Endothelial cell of umbilical vein (primary cell): ENCODE measurements around the gene SP2. TPM values are rescaled to one million over a fixed set of nuclear protein-coding genes. Genes with fewer than 3 reads are reported as not detected.

Experiments
- BruUV-seq: library from RNA; stranded (reverse); fragments of 400-500 nt; replicated peaks from 2 replicates; lab custom pipeline; 2021; lab: Mats Ljungman, UMichigan
- CTCF ChIA-PET: fragments of 300-600, 350-600 bp; sonication (Branson Sonifier 250); formaldehyde crosslinking; loops from one replicate; lab custom pipeline; 2021; ENCODE audit warnings: antibody characterized with exemption, inconsistent platforms; lab: Charles Lee
- POLR2A ChIA-PET: fragments of 300-600, 350-600 bp; sonication (Branson Sonifier 250); formaldehyde crosslinking; loops from one replicate; lab custom pipeline; 2021; ENCODE audit warnings: antibody characterized with exemption, inconsistent platforms; lab: Charles Lee
- DNase-seq: peaks from one replicate; pipeline ENCODE4 v3.0.0-alpha.2; 2011; ENCODE audit warnings: low read depth, low spot score
- FAIRE-seq: peaks from 2 replicates; lab custom pipeline; 2011; peaks lifted over from hg19 to GRCh38; lab: Jason Lieb, UNC
- H2AFZ ChIP-seq: 2 replicates; pipeline ENCODE4 v1.6.0; 2012; ENCODE audit warnings: low read depth, low read length, control low read depth, inconsistent platforms
- H3K27ac ChIP-seq: 2 replicates; pipeline ENCODE4 v1.5.1; 2011; ENCODE audit warnings: low read depth, mild to moderate bottlenecking, control low read depth, low read length, moderate library complexity; ENCODE audit not compliant: insufficient read depth
- H3K27me3 ChIP-seq, 2 experiments: 2 replicates each; pipeline versions ENCODE4 v1.6.0 to v1.6.1; 2011; ENCODE audit warnings: low read length in 2 of 2, mixed read lengths in 1 of 2; ENCODE audit not compliant: control insufficient read depth in 2 of 2, insufficient read depth in 2 of 2
- H3K36me3 ChIP-seq, 2 experiments: 2 replicates in 1 of 2; 3 replicates in 1 of 2; pipeline ENCODE4 v1.5.1; 2011; ENCODE audit warnings: low read length in 2 of 2, mild to moderate bottlenecking in 1 of 2, moderate library complexity in 1 of 2; ENCODE audit not compliant: control insufficient read depth in 2 of 2, insufficient read depth in 2 of 2; ENCODE audit errors: extremely low read depth in 1 of 2
- H3K4me1 ChIP-seq: 3 replicates; pipeline ENCODE4 v1.5.1; 2011; ENCODE audit warnings: mild to moderate bottlenecking, low read length; ENCODE audit not compliant: control insufficient read depth, insufficient read depth; ENCODE audit errors: extremely low read depth
- H3K4me2 ChIP-seq: 2 replicates; pipeline ENCODE4 v1.6.1; 2011; ENCODE audit warnings: low read length, control low read depth, mixed read lengths; ENCODE audit not compliant: insufficient read depth
- H3K4me3 ChIP-seq, 3 experiments: fragments of 200-600 bp in 1 of 3; sonication (generic), shearing (Covaris generic) in 1 of 3; replicated peaks in 1 of 3; 2 replicates each; pipeline ENCODE4 v1.5.1; 2011 to 2016; ENCODE audit warnings: control low read depth in 3 of 3, low read length in 3 of 3, mild to moderate bottlenecking in 2 of 3, inconsistent platforms in 1 of 3, low read depth in 1 of 3, moderate library complexity in 1 of 3; ENCODE audit not compliant: insufficient read depth in 1 of 3
- H3K79me2 ChIP-seq: 2 replicates; pipeline ENCODE4 v1.6.0; 2012; ENCODE audit warnings: low read length, inconsistent platforms; ENCODE audit not compliant: control insufficient read depth, insufficient read depth
- H3K9ac ChIP-seq: replicated peaks from 2 replicates; pipeline ENCODE3; 2011; ENCODE audit warnings: low read length, control low read depth; ENCODE audit not compliant: insufficient read depth; ENCODE audit errors: extremely low read depth
- H3K9me1 ChIP-seq: replicated peaks from 3 replicates; pipeline ENCODE4 v1.6.0; 2011; ENCODE audit warnings: mild to moderate bottlenecking, low read length; ENCODE audit not compliant: control insufficient read depth, insufficient read depth; ENCODE audit errors: extremely low read depth
- H3K9me3 ChIP-seq: replicated peaks from 2 replicates; pipeline ENCODE4 v1.5.1; 2012; ENCODE audit warnings: low read length, inconsistent platforms; ENCODE audit not compliant: control insufficient read depth, insufficient read depth
- H4K20me1 ChIP-seq: replicated peaks from 2 replicates; pipeline ENCODE3; 2011; ENCODE audit warnings: mild to moderate bottlenecking, low read length; ENCODE audit not compliant: control insufficient read depth, insufficient read depth; ENCODE audit errors: extremely low read depth
- CTCF ChIP-seq, 2 donors: IDR thresholded peaks; 1 replicate in 1 of 2; 2 replicates in 1 of 2; pipeline ENCODE4 v1.5.1; 2011; ENCODE audit warnings: low read length in 2 of 2, mild to moderate bottlenecking in 2 of 2, moderate library complexity in 2 of 2, control low read depth in 1 of 2, inconsistent platforms in 1 of 2, low read depth in 1 of 2; ENCODE audit not compliant: insufficient read depth in 1 of 2; ENCODE audit errors: extremely low read depth in 1 of 2
- GATA2 ChIP-seq: IDR thresholded peaks from 2 replicates; pipeline ENCODE4 v1.7.0; 2011; ENCODE audit warnings: low read depth, mild to moderate bottlenecking, moderate library complexity, mixed read lengths, low read length; ENCODE audit not compliant: insufficient read length, insufficient read depth
- POLR2A ChIP-seq: IDR thresholded peaks from 2 replicates; pipeline ENCODE4 v1.6.1; 2012; ENCODE audit warnings: low read depth, mild to moderate bottlenecking, control low read depth, low read length
- dilution Hi-C: fragments of 300-500 bp; cut with MboI; formaldehyde crosslinking; loops from one replicate; pipeline ENCODE4 v1.15.0; 2019; ENCODE audit warnings: low sequenced_read_pairs; ENCODE audit not compliant: extremely low pct_ligation_motif_present
- intact Hi-C: fragments of 100-400 bp; cut with micrococcal nuclease; formaldehyde crosslinking; loops from one replicate; pipeline ENCODE4 v1.10.0; 2022
- polyA plus RNA-seq, 4 experiments: library from polyadenylated mRNA; depleted of rRNA in 3 of 4; stranded (reverse) in 3 of 4; unstranded in 1 of 4; fragments of >200 nt; gene quantifications; 2 replicates each; pipeline versions ENCODE4 v1.2.1 to v1.2.3, GENCODE V29; 2011 to 2012; ENCODE audit warnings: missing spikeins in 1 of 4
- total RNA-seq: library from RNA; stranded (reverse); gene quantifications from 2 replicates; pipeline ENCODE4 v1.2.3, GENCODE V29; 2021

The SP2 gene
- total and polyA plus RNA-seq, 2 donors (not counting 3 experiments of a cell fraction or from before 2014, with no cell fraction given): 11.2 to 18.6 TPM

- ChIA-PET CTCF (interaction anchor here (0.5 to 9.6 kb wide), 38 partner anchors 9 to 132 kb away, joined by 3 to 367 read pairs (median 4); partner anchors contain the start of genes CDK5RAP3, LRRC46, MRPL10 and OSBPL7), POLR2A (interaction anchor here (0.6 kb wide), 1 partner anchor 47 kb away, joined by 3 read pairs; no protein-coding TSS in a partner anchor)
- H3K9ac ChIP-seq: no peak overlapping the region
- H3K79me2 ChIP-seq: no peaks in the 10 kb centered on the region
- intact Hi-C loops (loop anchor here (1.0 kb wide), 1 partner anchor 49 kb away; the partner anchor contains the start of gene SCRN2), dilution Hi-C loops (no loop called here)
- no peak overlapping the region for H2AFZ ChIP-seq
- H3K27me3 ChIP-seq: no peaks in the 10 kb centered on the region
- no peaks in the 10 kb centered on the region for H3K9me3 ChIP-seq
- DNase-seq (peak; percentile 60), FAIRE-seq (peak; percentile 90)
- H3K4me3 ChIP-seq: no peak overlapping the region
- H3K27ac ChIP-seq: no peak overlapping the region
- peaks cover 5% of the 10 kb centered on the region for H3K4me1 ChIP-seq
- no peak overlapping the region for H3K4me2 ChIP-seq
- no peaks in the 10 kb centered on the region for H3K36me3 ChIP-seq
- no peaks in the 10 kb centered on the region for H3K9me1 ChIP-seq
- no peaks in the 10 kb centered on the region for H4K20me1 ChIP-seq
- BruUV-seq: no TSS peak
- no peak for TF ChIP-seq GATA2
- no peak for TF ChIP-seq POLR2A
- peak; percentile 85 to 89 for TF ChIP-seq CTCF (IDR thresholded peaks at IDR 0.05; ENCODE audit: extremely low read depth in 1 of 2, insufficient read depth in 1 of 2, low read depth in 1 of 2, low read length in 2 of 2)
Observed at GRCh38 chr17:47889734-47890529, 6.1 kb upstream of the SP2 start.
